HL-60 (cell line): ENCODE data around the gene UBE2V1.

Source experiments
- CTCF ChIP-seq: IDR thresholded peaks from one replicate; pipeline ENCODE4 v1.5.1; 2011; ENCODE audit warnings: low read length, control low read depth, inconsistent platforms; ENCODE audit not compliant: insufficient read depth
- GABPA ChIP-seq: IDR thresholded peaks from 2 replicates; pipeline ENCODE4 v1.6.1; 2012; ENCODE audit warnings: low read depth
- POLR2AphosphoS5 ChIP-seq: IDR thresholded peaks from 2 replicates; pipeline ENCODE4 v1.6.1; 2012; ENCODE audit warnings: low read depth
- SPI1 ChIP-seq: IDR thresholded peaks from 2 replicates; pipeline ENCODE4 v1.6.1; 2012; ENCODE audit warnings: low read depth, mild to moderate bottlenecking, borderline replicate concordance

- TF ChIP-seq CTCF (no peak), GABPA (no peak), POLR2AphosphoS5 (no peak), SPI1 (no peak)
Measured at GRCh38 chr20:50043573-50044352, 69.2 kb downstream of the UBE2V1 start.
